Liver (tissue), 9 donors: ENCODE measurements around the gene AHDC1. TPM values are rescaled to one million over a fixed set of nuclear protein-coding genes. Genes with fewer than 3 reads are reported as not detected.

Source experiments
- DNase-seq: peaks from one replicate; pipeline ENCODE4 v3.0.0-alpha.2; 2017; ENCODE audit warnings: low spot score
- H3K27ac ChIP-seq, 2 donors: one replicate each; pipeline ENCODE4 v1.7.0; 2013; ENCODE audit warnings: inconsistent platforms in 2 of 2, low read length in 2 of 2, control low read depth in 1 of 2, low read depth in 1 of 2, mild to moderate bottlenecking in 1 of 2
- H3K27me3 ChIP-seq, 4 donors: one replicate each; pipeline versions ENCODE4 v1.6.1 to v1.7.0; 2013; ENCODE audit warnings: low read length in 3 of 4, inconsistent platforms in 1 of 4, mild to moderate bottlenecking in 1 of 4, moderate library complexity in 1 of 4; ENCODE audit not compliant: control insufficient read depth in 4 of 4, insufficient read depth in 4 of 4
- H3K36me3 ChIP-seq, 4 donors: one replicate each; pipeline versions ENCODE4 v1.6.1 to v1.7.0; 2013; ENCODE audit warnings: low read length in 3 of 4, mild to moderate bottlenecking in 3 of 4, low read depth in 1 of 4, moderate library complexity in 1 of 4; ENCODE audit not compliant: control insufficient read depth in 4 of 4, insufficient read depth in 3 of 4
- H3K4me1 ChIP-seq, 4 donors: one replicate each; pipeline versions ENCODE4 v1.6.1 to v1.7.0; 2013; ENCODE audit warnings: low read length in 3 of 4, mild to moderate bottlenecking in 3 of 4, moderate library complexity in 1 of 4; ENCODE audit not compliant: control insufficient read depth in 4 of 4, insufficient read depth in 4 of 4
- H3K4me3 ChIP-seq, 3 donors: one replicate each; pipeline versions ENCODE4 v1.6.1 to v1.7.0; 2013; ENCODE audit warnings: low read length in 3 of 3, control low read depth in 1 of 3, low read depth in 1 of 3, mild to moderate bottlenecking in 1 of 3
- H3K9ac ChIP-seq, 2 donors: one replicate each; pipeline ENCODE4 v1.7.0; 2013; ENCODE audit warnings: low read length in 2 of 2, mild to moderate bottlenecking in 2 of 2, moderate library complexity in 2 of 2, control low read depth in 1 of 2, low read depth in 1 of 2
- H3K9me3 ChIP-seq, 4 donors: one replicate each; pipeline versions ENCODE4 v1.6.1 to v1.7.0; 2013; ENCODE audit warnings: low read length in 3 of 4; ENCODE audit not compliant: control insufficient read depth in 4 of 4
- ATF3 ChIP-seq: IDR thresholded peaks from 2 replicates; pipeline ENCODE4 v1.6.1; 2016; ENCODE audit warnings: antibody characterized with exemption
- EGR1 ChIP-seq, 2 donors: IDR thresholded peaks; 2 replicates each; pipeline ENCODE4 v1.6.1; 2016 to 2018; ENCODE audit warnings: antibody characterized with exemption in 2 of 2, low read depth in 2 of 2
- FOXA1 ChIP-seq: IDR thresholded peaks from 2 replicates; pipeline ENCODE4 v1.6.1; 2016; ENCODE audit warnings: antibody characterized with exemption
- FOXA2 ChIP-seq: IDR thresholded peaks from 2 replicates; pipeline ENCODE4 v1.6.1; 2016; ENCODE audit warnings: antibody characterized with exemption
- GABPA ChIP-seq, 2 donors: IDR thresholded peaks in 1 of 2; conservative IDR thresholded peaks in 1 of 2; 2 replicates each; pipeline ENCODE4 v1.6.1; 2016; ENCODE audit warnings: antibody characterized with exemption in 2 of 2, mild to moderate bottlenecking in 1 of 2, moderate library complexity in 1 of 2
- HNF4A ChIP-seq, 2 donors: conservative IDR thresholded peaks; 2 replicates each; pipeline ENCODE4 v1.6.1; 2016; ENCODE audit warnings: antibody characterized with exemption in 2 of 2, mild to moderate bottlenecking in 2 of 2
- HNF4G ChIP-seq: IDR thresholded peaks from 2 replicates; pipeline ENCODE4 v1.6.1; 2016; ENCODE audit warnings: antibody characterized with exemption
- JUND ChIP-seq, 2 donors: IDR thresholded peaks; 2 replicates each; pipeline ENCODE4 v1.6.1; 2016; ENCODE audit warnings: antibody characterized with exemption in 2 of 2
- NR2F2 ChIP-seq: IDR thresholded peaks from 2 replicates; pipeline ENCODE4 v1.6.1; 2016; ENCODE audit warnings: antibody characterized with exemption
- RAD21 ChIP-seq, 2 donors: IDR thresholded peaks; 2 replicates each; pipeline ENCODE4 v1.6.1; 2016; ENCODE audit warnings: antibody characterized with exemption in 2 of 2, mild to moderate bottlenecking in 2 of 2
- REST ChIP-seq: IDR thresholded peaks from 2 replicates; pipeline ENCODE4 v1.6.1; 2016; ENCODE audit warnings: antibody characterized with exemption, mild to moderate bottlenecking
- RXRA ChIP-seq, 2 donors: IDR thresholded peaks; 2 replicates each; pipeline ENCODE4 v1.6.1; 2017 to 2018; ENCODE audit warnings: antibody characterized with exemption in 2 of 2, mild to moderate bottlenecking in 1 of 2
- SP1 ChIP-seq: IDR thresholded peaks from 2 replicates; pipeline ENCODE4 v1.6.1; 2018; ENCODE audit warnings: antibody characterized with exemption, mild to moderate bottlenecking
- TAF1 ChIP-seq: conservative IDR thresholded peaks from 2 replicates; pipeline ENCODE4 v1.6.1; 2016; ENCODE audit warnings: antibody characterized with exemption, mild to moderate bottlenecking
- YY1 ChIP-seq: IDR thresholded peaks from 2 replicates; pipeline ENCODE4 v1.6.1; 2016; ENCODE audit warnings: antibody characterized with exemption, mild to moderate bottlenecking
- ZBTB33 ChIP-seq: IDR thresholded peaks from 2 replicates; pipeline ENCODE4 v1.6.1; 2016; ENCODE audit warnings: antibody characterized with exemption
- WGBS: extraction: QIAGEN DNeasy Blood & Tissue Kit; methylation state at CpG from one replicate; pipeline ENCODE4 v1.1.7; 2013; 5-methylcytosine and 5-hydroxymethylcytosine counted together
- polyA plus RNA-seq, 2 donors: library from polyadenylated mRNA; stranded (reverse) in 1 of 2; unstranded in 1 of 2; fragments of 200-250 nt in 1 of 2; fragments of >200 nt in 1 of 2; fragmentation: Nextera tagmentation in 1 of 2; extraction: Ambion mirVana in 1 of 2; gene quantifications; one replicate each; pipeline versions ENCODE4 v1.2.1 to v1.2.3, GENCODE V29; 2013 to 2015
- total RNA-seq, 2 donors: library from RNA; depleted of rRNA; stranded (reverse); fragments of >200 nt; gene quantifications; one replicate each; pipeline ENCODE4 v1.2.3, GENCODE V29; 2014
- TF ChIP-seq, protein P1 (sequence below): fragments of 150-350 bp; IDR thresholded peaks from 2 replicates; pipeline ENCODE4 v1.5.1; 2017; ENCODE audit warnings: improper control_type of control experiment, low read depth, low read length; ENCODE audit not compliant: missing input control
- donor health status: healthy.
- donor health status: healthy.
- donor health status: healthy.
- donor health status: healthy.
- donor health status: healthy.

The AHDC1 gene
- total and polyA plus RNA-seq, 4 donors: 2.4 to 6.5 (median 5.5) TPM

- no peak for TF ChIP-seq SP1
- no peak for TF ChIP-seq FOXA1
- no peak for TF ChIP-seq JUND (IDR thresholded peaks at IDR 0.05)
- TF ChIP-seq HNF4A (conservative IDR thresholded peaks at IDR 0.05): no peak
- TF ChIP-seq HNF4G: no peak
- TF ChIP-seq NR2F2: no peak
- TF ChIP-seq EGR1 (IDR thresholded peaks at IDR 0.05; ENCODE audit: low read depth in 2 of 2): no peak
- no peak for TF ChIP-seq YY1
- TF ChIP-seq FOXA2: no peak
- no peak for TF ChIP-seq TAF1
- no peak for TF ChIP-seq RAD21 (IDR thresholded peaks at IDR 0.05)
Observed at GRCh38 chr1:27611450-27611849, 7.5 kb upstream of the AHDC1 start (continued).

GRCh38 chr1:27609618-27610240 lies 5.8 kb upstream of the AHDC1 start:
- H3K27me3 ChIP-seq: peaks cover 0 to 3% (median 0%) of the 10 kb centered on the region in 4 donors
- H3K27ac ChIP-seq: no peak overlapping the region
- no peaks in the 10 kb centered on the region for H3K36me3 ChIP-seq
- no peaks in the 10 kb centered on the region for H3K9me3 ChIP-seq
- no peak for DNase-seq
- 73% methylated on average over 12 of the region's 12 CpGs for WGBS
- H3K4me1 ChIP-seq: peaks cover 0 to 3% (median 0%) of the 10 kb centered on the region in 4 donors
- TF ChIP-seq GABPA (IDR thresholded peaks at IDR 0.05 in 1 of 2, conservative IDR thresholded peaks at IDR 0.05 in 1 of 2): no peak
- no peak for TF ChIP-seq HNF4G
- no peak for TF ChIP-seq ZBTB33
- TF ChIP-seq REST: no peak
- H3K9ac ChIP-seq: no peak overlapping the region
- no peak overlapping the region for H3K4me3 ChIP-seq

- WGBS: 74% methylated on average over 3 of the region's 3 CpGs
- no peak overlapping the region for H3K9ac ChIP-seq
- H3K4me1 ChIP-seq: peaks cover 0 to 3% (median under 1%) of the 10 kb centered on the region in 4 donors
- no peaks in the 10 kb centered on the region for H3K27me3 ChIP-seq
- no peak overlapping the region for H3K27ac ChIP-seq
- no peak for DNase-seq
- no peaks in the 10 kb centered on the region for H3K9me3 ChIP-seq
- H3K4me3 ChIP-seq: no peak overlapping the region
- H3K36me3 ChIP-seq: no peaks in the 10 kb centered on the region
- TF ChIP-seq ATF3: no peak
- no peak for TF ChIP-seq SP1
- TF ChIP-seq RXRA (IDR thresholded peaks at IDR 0.05): no peak
- TF ChIP-seq, protein P1, sequence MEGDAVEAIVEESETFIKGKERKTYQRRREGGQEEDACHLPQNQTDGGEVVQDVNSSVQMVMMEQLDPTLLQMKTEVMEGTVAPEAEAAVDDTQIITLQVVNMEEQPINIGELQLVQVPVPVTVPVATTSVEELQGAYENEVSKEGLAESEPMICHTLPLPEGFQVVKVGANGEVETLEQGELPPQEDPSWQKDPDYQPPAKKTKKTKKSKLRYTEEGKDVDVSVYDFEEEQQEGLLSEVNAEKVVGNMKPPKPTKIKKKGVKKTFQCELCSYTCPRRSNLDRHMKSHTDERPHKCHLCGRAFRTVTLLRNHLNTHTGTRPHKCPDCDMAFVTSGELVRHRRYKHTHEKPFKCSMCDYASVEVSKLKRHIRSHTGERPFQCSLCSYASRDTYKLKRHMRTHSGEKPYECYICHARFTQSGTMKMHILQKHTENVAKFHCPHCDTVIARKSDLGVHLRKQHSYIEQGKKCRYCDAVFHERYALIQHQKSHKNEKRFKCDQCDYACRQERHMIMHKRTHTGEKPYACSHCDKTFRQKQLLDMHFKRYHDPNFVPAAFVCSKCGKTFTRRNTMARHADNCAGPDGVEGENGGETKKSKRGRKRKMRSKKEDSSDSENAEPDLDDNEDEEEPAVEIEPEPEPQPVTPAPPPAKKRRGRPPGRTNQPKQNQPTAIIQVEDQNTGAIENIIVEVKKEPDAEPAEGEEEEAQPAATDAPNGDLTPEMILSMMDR: no peak
- no peak for TF ChIP-seq FOXA2
- TF ChIP-seq FOXA1: no peak
- no peak for TF ChIP-seq ZBTB33
- TF ChIP-seq TAF1: no peak
- TF ChIP-seq REST: no peak
- TF ChIP-seq HNF4G: no peak
- no peak for TF ChIP-seq RAD21 (IDR thresholded peaks at IDR 0.05)
Observed at GRCh38 chr1:27609210-27609555, 5.2 kb upstream of the AHDC1 start.
